GM21825 (cell line): ENCODE results near the gene RPUSD2.
"Not testable (repeated sequence)": the region's sequence is repeated elsewhere in the genome, so short reads cannot be mapped to it uniquely, and the experiment has no call there.

Experiments
- ATAC-seq: cut with Tn5 transposase; IDR thresholded peaks from one replicate; pipeline ENCODE4 v1.9.1; 2021; ENCODE audit warnings: mild to moderate bottlenecking, moderate library complexity; ENCODE audit not compliant: unreplicated experiment

RPUSD2 gene

DNA sequence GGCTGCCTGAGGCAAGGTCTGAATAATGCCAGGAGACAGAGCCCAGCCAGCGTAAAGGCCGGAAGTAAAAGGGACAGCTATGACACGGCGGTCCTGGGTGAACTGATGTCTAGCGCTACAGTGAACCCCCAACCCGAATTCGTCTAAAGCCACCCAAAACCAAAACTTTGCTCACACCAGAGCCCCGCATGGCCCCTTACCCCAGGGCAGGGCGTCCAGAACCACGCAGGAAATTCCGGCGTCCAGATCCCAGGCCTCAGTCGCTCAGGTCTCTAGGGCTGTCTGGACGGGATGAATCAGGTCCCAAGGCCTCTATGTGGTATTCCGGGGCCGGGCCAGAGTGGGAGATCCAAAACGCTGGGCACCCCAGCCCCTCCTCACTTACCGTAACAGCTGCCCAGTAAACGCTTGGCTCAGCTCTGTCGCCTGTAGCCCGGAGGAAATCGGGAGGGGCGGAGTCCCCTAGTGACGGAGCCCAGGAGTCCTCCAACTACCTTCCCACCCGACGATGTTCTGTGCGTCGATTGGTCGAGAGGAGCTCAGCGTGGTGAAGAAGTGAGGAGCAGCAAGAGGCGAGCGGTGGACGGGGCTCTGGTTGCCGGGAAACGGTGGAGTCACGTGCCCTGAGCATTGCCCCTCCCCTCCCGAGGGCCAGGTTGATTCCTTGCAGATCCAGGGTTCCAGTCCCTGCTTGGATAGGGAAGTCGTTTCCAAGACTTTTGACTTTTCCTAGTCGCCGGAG lies 4.3 kb upstream of the RPUSD2 start, which contains the start of gene CCDC32:
CCDC32 (minus strand) TSS at position 452 of the 742 bp plus-strand sequence. CDS start 2,027 bp downstream, outside the sequence.
- ATAC-seq, result peak; percentile 92

- no peak for ATAC-seq
Observed at GRCh38 chr15:40565333-40566238, 3.5 kb upstream of the RPUSD2 start.

DNA sequence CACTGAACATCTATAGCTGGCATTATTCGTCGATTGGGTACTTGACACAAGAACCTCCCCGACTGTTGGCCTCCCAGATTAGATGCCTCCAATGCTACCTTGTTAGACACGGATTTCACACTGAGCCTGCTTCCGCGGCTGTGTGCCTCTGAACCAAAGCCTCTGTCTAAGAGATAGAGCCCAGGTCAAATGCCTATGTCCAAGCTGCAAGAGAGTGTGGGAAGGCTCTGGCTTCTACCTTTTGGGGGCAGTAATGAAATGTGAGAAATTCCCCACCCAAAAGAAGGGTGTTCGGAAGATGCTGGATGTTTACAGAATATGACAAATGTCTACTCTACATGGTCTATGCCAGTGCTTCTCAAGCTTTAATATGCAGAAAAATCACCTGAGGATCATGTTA lies 2.0 kb upstream of the RPUSD2 start:
- no peak for ATAC-seq

DNA sequence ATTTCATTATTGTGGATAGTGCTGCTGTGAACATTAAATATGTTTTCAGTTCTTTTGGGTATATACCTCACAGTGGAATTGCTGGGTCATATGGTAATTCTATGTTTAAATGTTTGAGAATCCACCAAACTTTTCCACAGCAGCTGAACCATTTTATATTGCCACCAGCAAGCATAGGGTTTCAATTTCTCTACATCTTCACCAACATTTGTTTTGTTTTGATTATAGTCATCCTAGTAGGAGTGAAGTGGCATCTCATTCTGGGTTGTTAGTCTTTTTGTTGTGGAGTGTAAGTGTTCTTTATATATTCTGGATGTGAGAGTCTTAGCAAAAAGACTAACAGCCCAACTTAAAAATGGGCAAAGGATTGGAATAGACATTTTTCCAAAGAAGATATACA lies 6.0 kb downstream of the RPUSD2 start:
- no peak for ATAC-seq

- ATAC-seq, result not testable (repeated sequence)
Observed at GRCh38 chr15:40576914-40577313, 7.8 kb downstream of the RPUSD2 start.

DNA sequence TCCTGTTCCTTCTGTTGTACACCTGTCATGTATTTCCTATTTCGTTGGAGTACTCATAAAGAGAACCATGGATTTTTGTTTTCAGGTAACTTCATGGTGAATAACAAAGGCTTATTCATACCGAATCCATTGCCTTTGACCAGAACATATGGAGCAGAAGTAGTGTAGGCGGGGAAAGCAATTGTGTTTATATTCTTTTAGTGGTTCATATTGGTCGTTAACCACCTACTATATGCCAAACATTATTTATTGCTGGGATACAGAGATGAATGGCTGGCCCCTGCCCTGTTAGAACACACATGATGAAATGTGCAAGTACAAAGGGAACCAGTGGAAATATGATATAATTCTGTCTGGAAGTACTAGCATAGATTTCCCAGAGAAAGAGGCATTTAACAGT lies 9.8 kb downstream of the RPUSD2 start:
- no peak for ATAC-seq

GRCh38 chr15:40581796-40582195 lies 12.7 kb downstream of the RPUSD2 start:
- not testable (repeated sequence) for ATAC-seq

- no peak for ATAC-seq
Observed at GRCh38 chr15:40582726-40583246, 13.7 kb downstream of the RPUSD2 start.

- no peak for ATAC-seq
Observed at GRCh38 chr15:40584191-40584590, 15.1 kb downstream of the RPUSD2 start.

- ATAC-seq, result no peak
Observed at GRCh38 chr15:40590667-40591050, 21.6 kb downstream of the RPUSD2 start.

- no peak for ATAC-seq
Observed at GRCh38 chr15:40591389-40591788, 22.3 kb downstream of the RPUSD2 start.

DNA sequence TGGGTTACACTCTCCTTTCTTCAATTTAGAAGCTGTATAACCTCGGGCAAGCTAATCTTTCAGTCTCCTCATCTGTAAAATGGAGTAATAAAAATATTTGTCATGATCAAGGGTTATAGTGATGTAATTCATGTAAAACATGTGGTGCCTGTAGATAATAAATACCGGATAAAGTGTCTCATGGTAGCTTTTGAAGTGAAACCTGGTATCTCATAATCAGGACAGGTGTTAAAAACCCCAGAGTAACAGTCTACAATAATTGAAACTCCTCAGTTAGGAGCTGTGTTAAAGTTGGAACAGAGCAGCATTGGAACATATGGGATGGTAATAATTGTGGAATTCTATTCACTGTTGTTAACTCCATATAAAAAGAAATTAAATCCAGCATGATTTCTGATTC lies 24.1 kb downstream of the RPUSD2 start:
- ATAC-seq, result no peak

DNA sequence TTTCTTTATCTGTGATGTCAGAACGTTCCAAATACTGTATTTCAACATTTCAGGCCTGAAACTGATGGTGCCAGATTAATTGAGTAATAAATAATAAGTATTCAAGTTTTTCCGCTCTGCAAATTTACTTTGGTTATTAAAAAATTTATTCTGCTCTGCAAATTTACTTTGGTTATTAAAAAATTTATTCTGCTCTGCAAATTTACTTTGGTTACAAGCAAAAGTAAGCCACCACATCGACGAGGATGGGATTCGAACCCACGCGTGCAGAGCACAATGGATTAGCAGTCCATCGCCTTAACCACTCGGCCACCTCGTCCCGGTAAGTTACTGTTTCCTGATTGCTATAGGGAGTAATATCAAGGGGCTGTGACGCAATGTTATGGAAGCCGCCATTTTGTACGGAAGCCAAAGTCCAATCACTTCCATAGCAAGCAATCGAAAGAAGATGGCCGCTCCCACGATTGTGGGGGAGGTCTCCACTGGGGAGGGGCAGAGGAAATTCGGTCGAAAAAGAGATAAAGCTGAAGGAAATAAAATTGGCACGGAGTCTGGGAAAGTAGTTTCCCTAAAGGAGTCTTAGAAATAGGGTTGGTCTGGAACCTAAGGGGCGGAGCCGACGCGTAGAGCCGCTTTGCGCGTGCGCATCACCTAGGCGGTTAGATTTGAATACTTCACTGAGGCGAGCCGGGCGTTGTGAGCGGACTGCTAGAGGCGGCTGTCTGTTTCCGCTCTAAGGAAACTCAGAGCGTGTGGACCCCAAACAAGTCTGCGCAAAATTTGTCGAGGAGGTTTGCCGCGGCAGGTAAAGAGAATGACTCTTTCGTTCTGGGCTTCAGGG lies 24.7 kb downstream of the RPUSD2 start, which contains the start of gene KNL1:
KNL1 (plus strand) TSS at position 662 of the 841 bp plus-strand sequence. CDS start 8,683 bp downstream, outside the sequence.
- ATAC-seq, result peak; percentile 59

DNA sequence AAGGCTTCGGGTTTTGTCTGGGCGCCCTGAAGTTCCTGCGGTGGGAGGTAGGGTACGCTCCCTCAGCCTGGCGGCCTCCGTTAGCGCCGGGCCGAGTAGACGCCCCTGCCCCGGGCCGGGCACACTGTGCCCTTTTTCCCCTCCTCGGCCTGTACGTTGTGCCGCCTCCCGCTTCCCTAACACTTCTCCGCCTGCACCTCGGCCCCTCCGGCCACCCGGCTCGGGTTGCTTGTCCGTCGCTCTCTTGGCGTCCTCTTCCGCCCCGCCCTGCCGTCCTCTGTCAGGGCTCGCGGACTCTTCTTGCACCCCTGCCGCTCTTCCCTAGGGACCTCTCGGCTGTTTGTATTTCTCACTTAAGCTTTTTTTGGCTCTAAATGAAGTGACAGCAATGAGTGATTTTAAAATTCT lies 25.3 kb downstream of the RPUSD2 start:
- peak; percentile 43 for ATAC-seq

GRCh38 chr15:40595219-40595618 lies 26.1 kb downstream of the RPUSD2 start:
- ATAC-seq, result no peak

GRCh38 chr15:40595773-40596172 lies 26.7 kb downstream of the RPUSD2 start:
- no peak for ATAC-seq

- no peak for ATAC-seq
Observed at GRCh38 chr15:40597024-40597423, 27.9 kb downstream of the RPUSD2 start.

DNA sequence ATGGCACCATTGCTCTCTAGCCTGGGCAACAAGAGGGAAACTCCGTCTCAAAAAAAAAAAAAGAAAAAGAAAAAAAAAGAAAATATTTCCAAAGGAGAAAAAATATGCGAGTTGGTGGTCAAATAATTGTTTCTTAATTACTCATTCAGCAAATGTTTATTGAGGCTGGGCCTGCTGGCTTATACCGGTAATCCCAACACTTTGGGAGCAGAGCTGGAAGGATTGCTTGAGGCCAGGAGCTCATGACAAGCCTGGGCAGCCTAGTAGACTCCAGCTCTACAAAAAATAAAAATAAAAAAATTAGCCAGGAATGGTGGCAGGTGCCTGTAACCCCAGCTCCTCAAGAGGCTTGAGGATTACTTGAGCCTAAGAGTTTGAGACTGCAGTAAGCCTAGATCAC lies 29.0 kb downstream of the RPUSD2 start:
- no peak for ATAC-seq

- ATAC-seq, result no peak
Observed at GRCh38 chr15:40598672-40599071, 29.6 kb downstream of the RPUSD2 start.

DNA sequence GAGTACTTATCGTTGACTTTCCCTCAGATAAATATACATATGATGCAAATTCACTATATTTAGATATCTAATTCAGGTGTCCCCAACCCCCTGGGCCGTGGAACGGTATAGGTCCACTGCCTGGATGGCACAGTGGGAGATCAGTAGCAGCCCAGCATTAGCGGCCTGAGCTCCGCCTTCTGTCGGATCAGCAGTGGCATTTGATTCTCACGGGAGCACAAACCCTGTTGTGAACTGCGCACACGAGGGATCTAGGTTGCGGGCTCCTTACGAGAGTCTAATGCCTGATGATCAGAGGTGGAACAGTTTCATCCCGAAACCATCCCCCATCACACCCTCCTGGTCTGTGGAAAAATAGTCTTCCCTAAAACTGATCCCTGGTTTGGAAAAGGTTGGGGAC lies 31.9 kb downstream of the RPUSD2 start:
- ATAC-seq, result no peak

GRCh38 chr15:40603935-40604334 lies 34.8 kb downstream of the RPUSD2 start:
- no peak for ATAC-seq
